ENCODE results near the gene GRIK4.

GRIK4 gene

DNA sequence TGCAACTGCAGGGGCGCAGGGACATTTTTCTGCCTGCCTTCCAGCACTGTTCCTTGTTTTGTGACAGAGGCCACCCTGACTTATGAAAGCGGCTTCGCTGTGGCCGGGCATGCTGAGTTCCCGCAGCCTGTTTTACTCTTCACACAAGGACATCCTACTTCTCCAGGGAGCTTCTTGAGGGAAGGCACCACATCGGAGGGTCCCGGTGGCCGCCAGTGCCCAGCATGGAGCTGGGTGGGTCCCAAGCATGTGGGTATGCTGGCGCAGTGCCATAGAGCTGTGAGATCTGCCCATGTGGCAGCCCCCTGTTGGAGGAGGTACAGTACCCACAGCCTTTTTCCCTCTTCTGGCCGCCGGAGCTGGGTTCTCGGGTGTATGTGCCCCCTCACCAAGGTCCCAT is 136.1 kb downstream of the GRIK4 start:
- in situ Hi-C loops (cut with MboI; ENCODE audit: low sequenced_read_pairs, unreplicated experiment), result no loop called here
- no peak for DNase-seq (ENCODE audit: low spot score)
- TF ChIP-seq, protein P1, sequence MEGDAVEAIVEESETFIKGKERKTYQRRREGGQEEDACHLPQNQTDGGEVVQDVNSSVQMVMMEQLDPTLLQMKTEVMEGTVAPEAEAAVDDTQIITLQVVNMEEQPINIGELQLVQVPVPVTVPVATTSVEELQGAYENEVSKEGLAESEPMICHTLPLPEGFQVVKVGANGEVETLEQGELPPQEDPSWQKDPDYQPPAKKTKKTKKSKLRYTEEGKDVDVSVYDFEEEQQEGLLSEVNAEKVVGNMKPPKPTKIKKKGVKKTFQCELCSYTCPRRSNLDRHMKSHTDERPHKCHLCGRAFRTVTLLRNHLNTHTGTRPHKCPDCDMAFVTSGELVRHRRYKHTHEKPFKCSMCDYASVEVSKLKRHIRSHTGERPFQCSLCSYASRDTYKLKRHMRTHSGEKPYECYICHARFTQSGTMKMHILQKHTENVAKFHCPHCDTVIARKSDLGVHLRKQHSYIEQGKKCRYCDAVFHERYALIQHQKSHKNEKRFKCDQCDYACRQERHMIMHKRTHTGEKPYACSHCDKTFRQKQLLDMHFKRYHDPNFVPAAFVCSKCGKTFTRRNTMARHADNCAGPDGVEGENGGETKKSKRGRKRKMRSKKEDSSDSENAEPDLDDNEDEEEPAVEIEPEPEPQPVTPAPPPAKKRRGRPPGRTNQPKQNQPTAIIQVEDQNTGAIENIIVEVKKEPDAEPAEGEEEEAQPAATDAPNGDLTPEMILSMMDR (IDR thresholded peaks at IDR 0.05; ENCODE audit: borderline replicate concordance, control extremely low read depth, extremely low read depth, insufficient read depth, missing control alignments), result no peak

DNA sequence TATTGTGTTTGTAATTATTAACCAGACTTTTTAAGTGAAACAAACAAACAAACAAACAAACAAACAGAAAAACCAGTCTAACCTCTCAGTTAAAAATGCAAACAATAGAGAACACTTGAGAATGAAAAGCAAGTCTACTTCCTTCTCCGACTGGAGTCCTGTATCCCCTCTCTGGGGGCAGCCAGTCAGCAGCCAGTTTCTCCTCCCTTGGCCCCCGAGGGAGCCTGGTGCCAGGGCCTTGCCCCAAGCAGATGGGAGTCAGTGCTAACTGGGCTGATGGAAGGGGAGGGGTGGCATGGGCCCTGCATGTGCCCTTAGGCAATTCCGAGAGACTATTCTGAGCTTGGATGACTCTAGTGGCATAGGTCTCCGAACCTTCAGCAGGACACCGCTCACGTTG is 137.2 kb downstream of the GRIK4 start:
- in situ Hi-C loops (cut with MboI; ENCODE audit: low sequenced_read_pairs, unreplicated experiment), result no loop called here
- no peak for DNase-seq (ENCODE audit: low spot score)
- TF ChIP-seq, protein P1 (IDR thresholded peaks at IDR 0.05; ENCODE audit: borderline replicate concordance, control extremely low read depth, extremely low read depth, insufficient read depth, missing control alignments), result no peak

DNA sequence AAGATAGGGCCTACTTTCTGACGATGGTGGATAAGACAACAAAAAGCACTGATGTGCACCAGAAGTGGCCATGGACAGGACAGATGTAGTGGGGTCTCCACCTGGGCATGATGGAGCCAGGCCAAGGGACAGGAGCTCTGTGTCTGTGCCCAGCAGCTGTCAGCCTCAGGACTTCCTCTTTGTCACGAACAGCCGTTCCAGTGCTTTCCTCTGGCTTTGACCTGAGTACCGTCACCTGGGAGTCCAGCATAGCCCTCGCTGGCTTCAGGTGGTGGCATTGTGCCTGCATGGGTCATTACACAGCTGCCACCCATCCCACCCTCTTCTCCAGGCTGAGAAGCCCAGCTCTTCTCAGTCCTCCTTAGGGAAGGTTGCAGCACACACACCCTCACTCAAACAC is 137.8 kb downstream of the GRIK4 start:
- in situ Hi-C loops (cut with MboI; ENCODE audit: low sequenced_read_pairs, unreplicated experiment), result no loop called here
- DNase-seq (ENCODE audit: low spot score), result no peak
- TF ChIP-seq, protein P1 (IDR thresholded peaks at IDR 0.05; ENCODE audit: borderline replicate concordance, control extremely low read depth, extremely low read depth, insufficient read depth, missing control alignments), result no peak

GRCh38 chr11:120651396-120651795 is 139.8 kb downstream of the GRIK4 start:
- no peak for DNase-seq (ENCODE audit: low spot score)
- in situ Hi-C loops (cut with MboI; ENCODE audit: low sequenced_read_pairs, unreplicated experiment), result no loop called here
- TF ChIP-seq, protein P1 (IDR thresholded peaks at IDR 0.05; ENCODE audit: borderline replicate concordance, control extremely low read depth, extremely low read depth, insufficient read depth, missing control alignments), result no peak

DNA sequence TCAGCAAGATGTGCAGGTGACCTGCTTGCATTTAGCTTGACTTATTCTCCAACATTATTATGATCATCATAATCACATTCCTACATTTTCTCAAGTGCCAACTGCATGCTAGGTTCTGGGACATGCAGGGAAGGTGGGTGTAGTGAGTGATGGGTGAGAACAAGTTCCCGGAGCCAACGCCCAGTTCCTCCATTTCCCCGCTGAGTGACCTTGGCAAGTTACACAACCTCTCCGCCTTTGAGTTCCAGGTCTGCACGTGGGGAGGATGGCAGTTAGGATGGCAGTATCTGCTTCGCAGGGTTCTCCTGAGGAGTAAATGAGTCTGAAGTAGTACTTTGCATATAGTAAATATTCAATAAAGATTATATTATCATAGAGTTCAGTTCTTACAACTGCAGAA is 140.3 kb downstream of the GRIK4 start:
- DNase-seq (ENCODE audit: low spot score), result no peak
- in situ Hi-C loops (cut with MboI; ENCODE audit: low sequenced_read_pairs, unreplicated experiment), result no loop called here
- TF ChIP-seq, protein P1 (IDR thresholded peaks at IDR 0.05; ENCODE audit: borderline replicate concordance, control extremely low read depth, extremely low read depth, insufficient read depth, missing control alignments), result no peak

DNA sequence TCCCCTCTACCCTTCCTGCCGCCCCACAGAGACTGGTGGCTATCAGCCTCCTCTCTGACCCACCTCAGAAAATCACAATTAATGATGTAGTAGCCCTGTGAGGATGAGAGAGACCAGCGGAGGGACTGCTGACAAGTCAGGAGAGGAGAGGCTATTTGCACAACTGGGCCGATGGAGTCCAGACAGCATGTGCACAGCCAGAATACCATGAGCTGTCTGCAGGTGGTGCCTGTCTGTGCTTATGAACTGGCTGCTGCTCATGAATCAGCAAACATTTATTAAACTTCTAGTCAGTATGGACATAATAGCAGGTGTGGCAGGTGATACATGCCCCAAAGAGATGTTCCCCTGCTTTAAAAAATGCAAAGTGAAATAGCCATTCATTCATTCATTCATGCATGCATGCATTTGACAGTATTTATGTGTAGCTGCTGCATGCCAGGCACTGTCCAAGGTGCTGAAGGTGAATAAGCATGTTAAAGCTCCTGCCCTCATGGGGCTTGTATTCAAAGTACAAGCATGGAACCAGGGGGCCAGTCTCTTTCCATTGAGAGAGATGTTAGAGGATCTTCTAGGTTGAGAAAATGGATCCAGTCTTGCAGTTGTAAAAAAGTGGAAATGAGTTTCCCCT is 141.3 kb downstream of the GRIK4 start:
- no peak for DNase-seq (ENCODE audit: low spot score)
- TF ChIP-seq, protein P1 (IDR thresholded peaks at IDR 0.05; ENCODE audit: borderline replicate concordance, control extremely low read depth, extremely low read depth, insufficient read depth, missing control alignments), result no peak
- in situ Hi-C loops (cut with MboI; ENCODE audit: low sequenced_read_pairs, unreplicated experiment), result no loop called here

All from GM13976 (cell line).